Trophoblast cell (in vitro differentiated cells and primary cell): Measurements from ENCODE around the gene BTBD9.

ENCODE experiments used
- DNase-seq, 2 donors: peaks; one replicate each; pipeline ENCODE4 v3.0.0-alpha.2; 2016
- H2AFZ ChIP-seq: 2 replicates; pipeline ENCODE4 v1.6.1; 2013; ENCODE audit warnings: low read length, moderate library complexity, mild to moderate bottlenecking; ENCODE audit not compliant: insufficient read depth, poor library complexity
- H2AK5ac ChIP-seq: 2 replicates; pipeline ENCODE4 v1.6.1; 2013; ENCODE audit warnings: mild to moderate bottlenecking, low read length
- H2BK120ac ChIP-seq: 2 replicates; pipeline ENCODE4 v1.6.1; 2013; ENCODE audit warnings: low read length, mild to moderate bottlenecking, moderate library complexity; ENCODE audit not compliant: insufficient read depth, poor library complexity
- H2BK12ac ChIP-seq: 2 replicates; pipeline ENCODE4 v1.6.1; 2013; ENCODE audit warnings: mild to moderate bottlenecking, low read length, moderate library complexity
- H2BK5ac ChIP-seq: 2 replicates; pipeline ENCODE4 v1.6.1; 2013; ENCODE audit warnings: low read length, low read depth, moderate library complexity, mild to moderate bottlenecking; ENCODE audit not compliant: poor library complexity
- H3K14ac ChIP-seq: 2 replicates; pipeline ENCODE4 v1.6.1; 2013; ENCODE audit warnings: mild to moderate bottlenecking, low read length
- H3K18ac ChIP-seq: 2 replicates; pipeline ENCODE4 v1.6.1; 2013; ENCODE audit warnings: mild to moderate bottlenecking, low read length
- H3K23ac ChIP-seq: 2 replicates; pipeline ENCODE4 v1.6.1; 2013; ENCODE audit warnings: low read length
- H3K27ac ChIP-seq: 2 replicates; pipeline ENCODE4 v1.5.1; 2013; ENCODE audit warnings: low read depth, mild to moderate bottlenecking, inconsistent platforms, low read length, moderate library complexity
- H3K27me3 ChIP-seq: 2 replicates; pipeline ENCODE4 v1.6.1; 2013; ENCODE audit warnings: inconsistent platforms, mild to moderate bottlenecking, low read length, moderate library complexity; ENCODE audit not compliant: insufficient read depth
- H3K36me3 ChIP-seq, 2 experiments: 1 replicate in 1 of 2; 2 replicates in 1 of 2; pipeline ENCODE4 v1.6.1; 2013; ENCODE audit warnings: low read length in 2 of 2, mild to moderate bottlenecking in 2 of 2, moderate library complexity in 1 of 2; ENCODE audit not compliant: insufficient read depth in 2 of 2, control insufficient read depth in 1 of 2
- H3K4ac ChIP-seq: 2 replicates; pipeline ENCODE4 v1.6.1; 2013; ENCODE audit warnings: low read depth, mild to moderate bottlenecking, low read length, moderate library complexity
- H3K4me1 ChIP-seq, 2 experiments: 1 replicate in 1 of 2; 2 replicates in 1 of 2; pipeline ENCODE4 v1.6.1; 2013; ENCODE audit warnings: low read length in 2 of 2, mild to moderate bottlenecking in 2 of 2, moderate library complexity in 1 of 2; ENCODE audit not compliant: insufficient read depth in 2 of 2, control insufficient read depth in 1 of 2
- H3K4me2 ChIP-seq: 2 replicates; pipeline ENCODE4 v1.6.1; 2013; ENCODE audit warnings: inconsistent platforms, mild to moderate bottlenecking, low read length, moderate library complexity
- H3K4me3 ChIP-seq: 2 replicates; pipeline ENCODE4 v1.5.1; 2013; ENCODE audit warnings: mild to moderate bottlenecking, low read depth, low read length, inconsistent platforms
- H3K79me1 ChIP-seq: one replicate; pipeline ENCODE4 v1.6.1; 2013; ENCODE audit warnings: low read length
- H3K79me2 ChIP-seq: 2 replicates; pipeline ENCODE4 v1.6.1; 2013; ENCODE audit warnings: low read length, mild to moderate bottlenecking; ENCODE audit not compliant: control insufficient read depth, insufficient read depth, poor library complexity
- H3K9ac ChIP-seq: 2 replicates; pipeline ENCODE4 v1.6.1; 2013; ENCODE audit warnings: mild to moderate bottlenecking, low read length
- H3K9me3 ChIP-seq: 2 replicates; pipeline ENCODE4 v1.6.1; 2013; ENCODE audit warnings: low read depth, mild to moderate bottlenecking, control low read depth, inconsistent platforms, low read length; ENCODE audit not compliant: insufficient read depth
- H4K12ac ChIP-seq: 2 replicates; pipeline ENCODE4 v1.6.1; 2013; ENCODE audit warnings: low read depth, mild to moderate bottlenecking, low read length, moderate library complexity
- H4K8ac ChIP-seq: 2 replicates; pipeline ENCODE4 v1.6.1; 2013; ENCODE audit warnings: low read depth, mild to moderate bottlenecking, low read length, moderate library complexity
- H4K91ac ChIP-seq: one replicate; pipeline ENCODE4 v1.6.1; 2013; ENCODE audit warnings: low read depth, mild to moderate bottlenecking, low read length, moderate library complexity
- WGBS: extraction: QIAGEN DNeasy Blood & Tissue Kit; methylation state at CpG from one replicate; pipeline ENCODE4 v1.1.7; 2013; ENCODE audit warnings: missing lambda C conversion rate; ENCODE audit not compliant: insufficient read length, insufficient coverage; ENCODE audit errors: extremely low coverage; 5-methylcytosine and 5-hydroxymethylcytosine counted together

Gene BTBD9

GRCh38 chr6:38403548-38403947 is 236.2 kb downstream of the BTBD9 start:
- Histone ChIP-seq H2BK5ac (no peak overlapping the region), H3K4me1 (peaks cover 0 to 2% of the 10 kb centered on the region in 2 experiments), H4K12ac (no peak overlapping the region), H3K27me3 (no peaks in the 10 kb centered on the region), H3K4me3 (no peak overlapping the region), H3K18ac (no peak overlapping the region), H3K4me2 (no peak overlapping the region), H3K9me3 (no peaks in the 10 kb centered on the region), H3K79me2 (no peaks in the 10 kb centered on the region), H3K79me1 (no peaks in the 10 kb centered on the region), H2AK5ac (no peak overlapping the region), H4K91ac (no peak overlapping the region), H3K9ac (no peak overlapping the region), H2BK120ac (no peak overlapping the region), H3K23ac (no peak overlapping the region), H4K8ac (no peak overlapping the region), H3K36me3 (no peaks in the 10 kb centered on the region), H2AFZ (no peak overlapping the region), H2BK12ac (no peak overlapping the region), H3K27ac (no peak overlapping the region), H3K14ac (no peak overlapping the region), H3K4ac (no peak overlapping the region)
- no CpG with 5 or more reads among the region's 2 CpGs for whole genome bisulfite sequencing
- DNase-seq = no peak

GRCh38 chr6:38400764-38401163 is 239.0 kb downstream of the BTBD9 start:
- Histone ChIP-seq H3K27ac (no peak overlapping the region), H4K8ac (no peak overlapping the region), H3K79me1 (no peaks in the 10 kb centered on the region), H2AK5ac (no peak overlapping the region), H3K4me2 (no peak overlapping the region), H3K9ac (no peak overlapping the region), H3K4ac (no peak overlapping the region), H2BK5ac (no peak overlapping the region), H3K18ac (no peak overlapping the region), H3K4me1 (no peaks in the 10 kb centered on the region), H3K4me3 (no peak overlapping the region), H3K79me2 (no peaks in the 10 kb centered on the region), H3K27me3 (no peaks in the 10 kb centered on the region), H3K9me3 (no peaks in the 10 kb centered on the region), H4K12ac (no peak overlapping the region), H2AFZ (no peak overlapping the region), H2BK120ac (no peak overlapping the region), H3K14ac (no peak overlapping the region), H2BK12ac (no peak overlapping the region), H3K23ac (no peak overlapping the region), H3K36me3 (no peaks in the 10 kb centered on the region), H4K91ac (no peak overlapping the region)
- WGBS = no CpG with 5 or more reads among the region's 1 CpG
- no peak for DNase-seq

- Histone ChIP-seq H3K9me3 (no peaks in the 10 kb centered on the region), H3K18ac (no peak overlapping the region), H3K36me3 (no peaks in the 10 kb centered on the region), H3K23ac (no peak overlapping the region), H3K27me3 (no peaks in the 10 kb centered on the region), H2BK12ac (no peak overlapping the region), H4K8ac (no peak overlapping the region), H4K91ac (no peak overlapping the region), H3K4me2 (no peak overlapping the region), H3K14ac (no peak overlapping the region), H2BK5ac (no peak overlapping the region), H3K4me1 (no peaks in the 10 kb centered on the region), H3K9ac (no peak overlapping the region), H2AFZ (no peak overlapping the region), H3K4ac (no peak overlapping the region), H3K27ac (no peak overlapping the region), H2BK120ac (no peak overlapping the region), H3K79me2 (no peaks in the 10 kb centered on the region), H3K4me3 (no peak overlapping the region), H4K12ac (no peak overlapping the region), H3K79me1 (no peaks in the 10 kb centered on the region), H2AK5ac (no peak overlapping the region)
- no peak for DNase-seq
- WGBS = no CpG with 5 or more reads among the region's 3 CpGs
Measured at GRCh38 chr6:38400101-38400500, 239.6 kb downstream of the BTBD9 start.

GRCh38 chr6:38396209-38396608 is 243.5 kb downstream of the BTBD9 start:
- Histone ChIP-seq H3K14ac (no peak overlapping the region), H3K79me1 (no peaks in the 10 kb centered on the region), H3K27me3 (no peaks in the 10 kb centered on the region), H3K9me3 (no peaks in the 10 kb centered on the region), H4K91ac (no peak overlapping the region), H2AK5ac (no peak overlapping the region), H4K8ac (no peak overlapping the region), H3K9ac (no peak overlapping the region), H3K36me3 (no peaks in the 10 kb centered on the region), H3K4me3 (no peak overlapping the region), H3K27ac (no peak overlapping the region), H3K18ac (no peak overlapping the region), H3K79me2 (no peaks in the 10 kb centered on the region), H2AFZ (no peak overlapping the region), H2BK5ac (no peak overlapping the region), H4K12ac (no peak overlapping the region), H2BK120ac (no peak overlapping the region), H2BK12ac (no peak overlapping the region), H3K4me2 (no peak overlapping the region), H3K4ac (no peak overlapping the region), H3K4me1 (no peaks in the 10 kb centered on the region), H3K23ac (no peak overlapping the region)
- no CpG with 5 or more reads among the region's 3 CpGs for WGBS
- no peak for DNase-seq
